KMS-11 (cell line): ENCODE results near the gene TFPT.

Experiments
- H2AFZ ChIP-seq: fragments of 200-600 bp; sonication (generic); 2 replicates; pipeline ENCODE4 v1.6.1; 2016; ENCODE audit warnings: antibody characterized with exemption, mixed run types, low read depth
- H3K27ac ChIP-seq: fragments of 200-600 bp; sonication (generic); 2 replicates; pipeline ENCODE4 v1.6.1; 2016; ENCODE audit warnings: mild to moderate bottlenecking, mixed run types
- H3K27me3 ChIP-seq: fragments of 200-600 bp; sonication (generic); 2 replicates; pipeline ENCODE4 v1.6.1; 2017; ENCODE audit warnings: mild to moderate bottlenecking, low read depth, mixed run types, moderate library complexity; ENCODE audit not compliant: insufficient read depth
- H3K36me3 ChIP-seq: fragments of 200-600 bp; sonication (generic); 2 replicates; pipeline ENCODE4 v1.6.1; 2017; ENCODE audit warnings: mild to moderate bottlenecking, mixed run types; ENCODE audit not compliant: insufficient read depth
- H3K4me1 ChIP-seq: fragments of 200-600 bp; sonication (generic); 2 replicates; pipeline ENCODE4 v1.6.1; 2016; ENCODE audit warnings: mild to moderate bottlenecking, low read depth, mixed run types; ENCODE audit not compliant: poor library complexity, severe bottlenecking
- H3K4me2 ChIP-seq: fragments of 200-600 bp; sonication (generic); 2 replicates; pipeline ENCODE4 v1.7.0; 2016; ENCODE audit warnings: mild to moderate bottlenecking, mixed run types
- H3K4me3 ChIP-seq: fragments of 200-600 bp; sonication (generic); IDR thresholded peaks from 2 replicates; pipeline ENCODE4 v1.6.1; 2017; ENCODE audit warnings: low read depth, low read length, mixed read lengths; ENCODE audit not compliant: insufficient read depth
- H3K79me2 ChIP-seq: fragments of 200-600 bp; sonication (generic); 2 replicates; pipeline ENCODE4 v1.6.1; 2016; ENCODE audit warnings: low read depth, mixed run types; ENCODE audit not compliant: insufficient read depth
- H3K9ac ChIP-seq: fragments of 200-600 bp; sonication (generic); 2 replicates; pipeline ENCODE4 v1.6.1; 2016; ENCODE audit warnings: mild to moderate bottlenecking, mixed run types
- H4K20me1 ChIP-seq: fragments of 200-600 bp; sonication (generic); 2 replicates; pipeline ENCODE4 v1.6.1; 2016; ENCODE audit warnings: mild to moderate bottlenecking, mixed run types; ENCODE audit not compliant: insufficient read depth
- TF ChIP-seq, protein P1 (sequence below): fragments of 200-600 bp; sonication (generic); conservative IDR thresholded peaks from 2 replicates; pipeline ENCODE4 v1.6.1; 2017; ENCODE audit warnings: low read depth, mild to moderate bottlenecking, antibody characterized with exemption, low read length, moderate library complexity, mixed read lengths

The TFPT gene

DNA sequence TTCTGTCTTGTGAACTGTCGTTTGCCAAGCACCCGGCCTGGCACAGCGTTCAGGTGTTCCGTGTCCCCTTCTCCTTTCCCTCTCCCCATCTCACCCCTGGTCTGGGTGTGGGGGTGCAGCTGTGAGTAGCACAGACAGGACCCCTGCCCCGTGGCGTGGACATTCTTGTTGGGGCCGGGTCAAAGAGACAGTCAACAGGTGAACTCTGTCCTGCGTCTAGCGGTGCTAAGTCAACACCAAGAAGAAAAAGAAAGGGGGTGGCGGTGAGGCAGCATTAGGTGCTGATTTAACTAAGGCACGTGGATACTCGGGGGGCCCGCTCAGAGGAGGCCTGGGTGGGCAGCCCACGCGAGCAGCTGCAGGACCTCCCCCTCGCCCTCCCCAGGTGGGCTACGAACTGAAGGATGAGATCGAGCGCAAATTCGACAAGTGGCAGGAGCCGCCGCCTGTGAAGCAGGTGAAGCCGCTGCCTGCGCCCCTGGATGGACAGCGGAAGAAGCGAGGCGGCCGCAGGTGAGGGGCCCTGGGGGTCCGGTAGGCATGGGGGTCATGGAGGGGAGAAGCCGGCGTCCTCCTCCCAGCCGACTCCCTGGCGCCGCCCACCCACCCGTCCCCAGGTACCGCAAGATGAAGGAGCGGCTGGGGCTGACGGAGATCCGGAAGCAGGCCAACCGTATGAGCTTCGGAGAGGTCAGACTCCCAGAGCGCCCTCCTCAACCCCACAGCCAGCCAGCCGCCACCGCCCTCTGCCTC lies 12.4 kb upstream of the TFPT start:
- no peaks in the 10 kb centered on the region for H3K79me2 ChIP-seq
- H3K9ac ChIP-seq = no peak overlapping the region
- no peak overlapping the region for H3K27ac ChIP-seq
- H3K36me3 ChIP-seq = no peaks in the 10 kb centered on the region
- no peaks in the 10 kb centered on the region for H3K4me1 ChIP-seq
- no peak overlapping the region for H2AFZ ChIP-seq
- no peak overlapping the region for H3K4me3 ChIP-seq
- no peaks in the 10 kb centered on the region for H4K20me1 ChIP-seq
- H3K27me3 ChIP-seq = no peaks in the 10 kb centered on the region
- no peak overlapping the region for H3K4me2 ChIP-seq
- TF ChIP-seq, protein P1, sequence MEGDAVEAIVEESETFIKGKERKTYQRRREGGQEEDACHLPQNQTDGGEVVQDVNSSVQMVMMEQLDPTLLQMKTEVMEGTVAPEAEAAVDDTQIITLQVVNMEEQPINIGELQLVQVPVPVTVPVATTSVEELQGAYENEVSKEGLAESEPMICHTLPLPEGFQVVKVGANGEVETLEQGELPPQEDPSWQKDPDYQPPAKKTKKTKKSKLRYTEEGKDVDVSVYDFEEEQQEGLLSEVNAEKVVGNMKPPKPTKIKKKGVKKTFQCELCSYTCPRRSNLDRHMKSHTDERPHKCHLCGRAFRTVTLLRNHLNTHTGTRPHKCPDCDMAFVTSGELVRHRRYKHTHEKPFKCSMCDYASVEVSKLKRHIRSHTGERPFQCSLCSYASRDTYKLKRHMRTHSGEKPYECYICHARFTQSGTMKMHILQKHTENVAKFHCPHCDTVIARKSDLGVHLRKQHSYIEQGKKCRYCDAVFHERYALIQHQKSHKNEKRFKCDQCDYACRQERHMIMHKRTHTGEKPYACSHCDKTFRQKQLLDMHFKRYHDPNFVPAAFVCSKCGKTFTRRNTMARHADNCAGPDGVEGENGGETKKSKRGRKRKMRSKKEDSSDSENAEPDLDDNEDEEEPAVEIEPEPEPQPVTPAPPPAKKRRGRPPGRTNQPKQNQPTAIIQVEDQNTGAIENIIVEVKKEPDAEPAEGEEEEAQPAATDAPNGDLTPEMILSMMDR = no peak

DNA sequence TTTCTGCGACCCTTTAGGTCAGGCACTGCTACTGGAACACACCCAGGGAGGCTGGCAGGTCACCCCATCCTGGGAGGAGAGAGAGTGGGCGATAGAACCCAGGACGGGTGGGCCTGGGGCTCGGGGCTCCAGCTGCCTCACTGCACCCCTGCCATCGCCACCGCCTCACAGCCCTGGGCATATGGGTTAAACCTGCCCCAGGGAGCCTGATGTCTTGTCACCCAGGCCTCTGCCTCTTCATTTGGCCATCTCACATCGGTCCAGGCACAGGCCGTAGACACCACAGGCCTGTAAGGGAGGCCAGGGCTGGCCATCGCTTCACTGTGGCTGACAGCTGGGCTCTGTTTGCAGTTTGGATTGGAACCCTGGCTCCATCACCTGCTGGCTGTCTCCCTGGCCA lies 10.3 kb upstream of the TFPT start:
- Histone ChIP-seq H3K4me1 (no peaks in the 10 kb centered on the region), H3K79me2 (no peaks in the 10 kb centered on the region), H3K27me3 (no peaks in the 10 kb centered on the region), H2AFZ (no peak overlapping the region), H3K36me3 (no peaks in the 10 kb centered on the region; the same call in 1 of the 2 replicates), H3K9ac (no peak overlapping the region), H3K27ac (no peak overlapping the region), H3K4me3 (no peak overlapping the region), H3K4me2 (no peak overlapping the region), H4K20me1 (no peaks in the 10 kb centered on the region)
- TF ChIP-seq, protein P1 = no peak

DNA sequence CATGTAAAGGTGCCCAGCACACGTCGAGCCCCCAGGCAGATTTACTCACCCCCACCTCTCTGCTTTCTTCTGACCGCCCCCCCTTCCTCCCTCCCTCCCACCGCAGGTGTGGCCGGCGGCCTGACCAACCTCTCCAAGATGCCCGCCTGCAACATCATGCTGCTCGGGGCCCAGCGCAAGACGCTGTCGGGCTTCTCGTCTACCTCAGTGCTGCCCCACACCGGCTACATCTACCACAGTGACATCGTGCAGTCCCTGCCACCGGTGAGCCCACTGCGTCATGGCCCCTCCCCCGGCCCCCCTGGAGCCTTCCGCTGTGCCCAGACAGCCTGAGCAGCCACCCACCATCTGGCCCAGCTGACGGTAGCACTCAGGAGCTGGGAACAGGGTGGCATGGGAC lies 8.9 kb upstream of the TFPT start:
- TF ChIP-seq, protein P1 = no peak
- no peaks in the 10 kb centered on the region for H3K4me1 ChIP-seq
- H3K4me3 ChIP-seq = no peak overlapping the region
- H4K20me1 ChIP-seq = no peaks in the 10 kb centered on the region
- no peak overlapping the region for H3K9ac ChIP-seq
- no peak overlapping the region for H3K27ac ChIP-seq
- no peaks in the 10 kb centered on the region for H3K27me3 ChIP-seq
- H3K4me2 ChIP-seq = no peak overlapping the region
- no peaks in the 10 kb centered on the region; the same call in 1 of the 2 replicates for H3K36me3 ChIP-seq
- no peaks in the 10 kb centered on the region for H3K79me2 ChIP-seq
- H2AFZ ChIP-seq = no peak overlapping the region

DNA sequence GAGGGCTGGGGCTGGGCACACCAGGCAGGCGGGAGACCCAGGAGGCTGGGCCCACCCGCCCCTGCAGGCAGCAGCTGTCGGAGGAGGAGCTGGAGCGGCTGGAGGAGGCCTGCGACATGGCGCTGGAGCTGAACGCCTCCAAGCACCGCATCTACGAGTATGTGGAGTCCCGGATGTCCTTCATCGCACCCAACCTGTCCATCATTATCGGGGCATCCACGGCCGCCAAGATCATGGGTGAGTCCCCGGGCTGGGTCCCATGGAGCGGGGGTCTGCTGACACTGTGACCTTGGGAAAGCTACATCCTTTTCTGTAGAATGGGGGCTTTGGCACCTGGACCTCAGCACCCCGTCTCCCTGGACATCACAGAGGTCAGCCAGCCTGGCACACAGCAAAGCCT lies 8.2 kb upstream of the TFPT start:
- Histone ChIP-seq H3K27me3 (no peaks in the 10 kb centered on the region), H3K36me3 (no peaks in the 10 kb centered on the region; the same call in 1 of the 2 replicates), H3K4me3 (no peak overlapping the region), H3K27ac (no peak overlapping the region), H3K4me1 (no peaks in the 10 kb centered on the region), H2AFZ (no peak overlapping the region), H4K20me1 (no peaks in the 10 kb centered on the region), H3K79me2 (no peaks in the 10 kb centered on the region), H3K9ac (no peak overlapping the region), H3K4me2 (no peak overlapping the region)
- TF ChIP-seq, protein P1 = no peak
